ENCODE data around the gene TLX2. TPM values are rescaled to one million over a fixed set of nuclear protein-coding genes. Genes with fewer than 3 reads are reported as not detected.
A peak's percentile ranks its signal among the peaks of the same experiment; 100 is the strongest.

Gene TLX2
- total and polyA plus RNA-seq, 2 of the 13 experiments (the other 11 are each of a cell fraction or from before 2014, with no cell fraction given) = 0.05 to 0.20 TPM

DNA sequence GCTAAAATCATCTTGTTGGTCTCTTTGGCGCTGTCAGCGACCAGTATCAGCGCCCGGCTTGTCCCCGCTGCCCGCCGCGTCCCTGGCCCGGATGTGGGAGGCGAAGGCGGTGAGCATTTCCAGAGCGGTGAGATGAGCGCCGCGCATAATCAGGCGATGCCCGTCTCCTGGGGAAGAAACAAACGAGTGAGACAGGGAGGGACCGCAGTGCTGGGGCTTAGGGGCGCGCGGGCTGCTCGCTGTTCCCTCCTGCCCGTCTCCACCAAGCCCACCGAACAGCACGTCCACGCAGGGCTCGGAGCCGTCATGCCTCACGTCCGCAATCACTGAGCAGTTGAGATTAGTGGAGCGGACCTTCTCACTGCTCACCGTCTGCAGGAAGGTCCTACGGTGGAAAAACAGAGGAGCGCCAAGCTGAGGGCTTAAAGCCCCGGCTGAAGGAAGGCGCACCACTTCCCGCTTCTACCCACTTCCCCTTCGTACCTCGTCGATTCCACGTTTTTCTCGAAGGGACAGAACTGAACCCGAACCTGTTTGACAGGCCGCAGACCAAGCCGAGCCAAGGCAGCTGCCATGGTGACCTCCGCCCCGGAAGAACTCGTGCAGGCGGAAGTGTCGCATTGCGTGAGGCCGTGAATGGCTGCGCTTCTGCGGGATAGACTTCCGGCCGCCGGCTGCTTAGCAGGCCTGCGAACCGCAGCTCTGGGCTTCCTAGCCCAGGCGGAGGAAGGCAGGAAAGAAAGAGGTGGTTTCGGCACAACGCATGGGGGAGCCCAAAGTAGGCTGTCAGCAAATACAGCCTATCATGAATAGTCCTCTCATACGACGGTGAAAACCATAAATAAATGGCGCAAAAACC is 41.9 kb upstream of the TLX2 start, which contains the start of gene MRPL53 (continued):
- TF ChIP-seq HOXA9 (CRISPR knock-in tag; IDR thresholded peaks at IDR 0.05; ENCODE audit: borderline replicate concordance) (no peak; the same call in 1 of the 2 replicates), SP5 (CRISPR knock-in tag; IDR thresholded peaks at IDR 0.05; ENCODE audit: borderline replicate concordance, low read depth) (peak; percentile 46; the same call in 1 of the 2 replicates), ZNF816 (CRISPR knock-in tag; IDR thresholded peaks at IDR 0.05; ENCODE audit: borderline replicate concordance) (0 out of 2 replicates have a peak, but pooled peaks have one; percentile 80), GABPB1 (CRISPR knock-in tag; IDR thresholded peaks at IDR 0.05) (peak; percentile 100), KMT2B (CRISPR knock-in tag; IDR thresholded peaks at IDR 0.05) (peak; percentile 96), TOPORS (CRISPR knock-in tag; IDR thresholded peaks at IDR 0.05) (peak; percentile 99), ZSCAN25 (CRISPR knock-in tag; IDR thresholded peaks at IDR 0.05) (peak; percentile 87), ZSCAN12 (CRISPR knock-in tag; IDR thresholded peaks at IDR 0.05) (peak; percentile 67), ZNF232 (CRISPR knock-in tag; IDR thresholded peaks at IDR 0.05; ENCODE audit: borderline replicate concordance) (peak; percentile 94; the same call in 1 of the 2 replicates), FOXA3 (CRISPR knock-in tag; IDR thresholded peaks at IDR 0.05) (peak; percentile 70; the same call in 1 of the 2 replicates), HHEX (CRISPR knock-in tag; IDR thresholded peaks at IDR 0.05) (no peak), JUNB (CRISPR knock-in tag; IDR thresholded peaks at IDR 0.05; ENCODE audit: borderline replicate concordance) (no peak), NR2F6 (IDR thresholded peaks at IDR 0.05) (no peak; the same call in 1 of the 2 replicates), NR2F6 (CRISPR knock-in tag; IDR thresholded peaks at IDR 0.05) (peak; percentile 81), NFE2L1 (CRISPR knock-in tag; IDR thresholded peaks at IDR 0.05; ENCODE audit: borderline replicate concordance) (no peak; the same call in 1 of the 2 replicates), MATR3 (CRISPR knock-in tag; IDR thresholded peaks at IDR 0.05) (no peak), BCL6 (CRISPR knock-in tag; IDR thresholded peaks at IDR 0.05) (peak; percentile 64), CBX5 (CRISPR knock-in tag; IDR thresholded peaks at IDR 0.05; ENCODE audit: borderline replicate concordance) (peak; percentile 88), ZBTB8A (CRISPR knock-in tag; IDR thresholded peaks at IDR 0.05; ENCODE audit: borderline replicate concordance, low read depth) (no peak), HIVEP1 (CRISPR knock-in tag; IDR thresholded peaks at IDR 0.05) (peak; percentile 95), ZNF30 (CRISPR knock-in tag; IDR thresholded peaks at IDR 0.05) (peak; percentile 92; the same call in 1 of the 2 replicates), RFX1 (IDR thresholded peaks at IDR 0.05) (no peak), ZMYM3 (CRISPR knock-in tag; IDR thresholded peaks at IDR 0.05) (peak; percentile 24; the same call in 1 of the 2 replicates), ZNF260 (CRISPR knock-in tag; IDR thresholded peaks at IDR 0.05; ENCODE audit: borderline replicate concordance, low read depth) (no peak)
- TF ChIP-seq, protein P1, sequence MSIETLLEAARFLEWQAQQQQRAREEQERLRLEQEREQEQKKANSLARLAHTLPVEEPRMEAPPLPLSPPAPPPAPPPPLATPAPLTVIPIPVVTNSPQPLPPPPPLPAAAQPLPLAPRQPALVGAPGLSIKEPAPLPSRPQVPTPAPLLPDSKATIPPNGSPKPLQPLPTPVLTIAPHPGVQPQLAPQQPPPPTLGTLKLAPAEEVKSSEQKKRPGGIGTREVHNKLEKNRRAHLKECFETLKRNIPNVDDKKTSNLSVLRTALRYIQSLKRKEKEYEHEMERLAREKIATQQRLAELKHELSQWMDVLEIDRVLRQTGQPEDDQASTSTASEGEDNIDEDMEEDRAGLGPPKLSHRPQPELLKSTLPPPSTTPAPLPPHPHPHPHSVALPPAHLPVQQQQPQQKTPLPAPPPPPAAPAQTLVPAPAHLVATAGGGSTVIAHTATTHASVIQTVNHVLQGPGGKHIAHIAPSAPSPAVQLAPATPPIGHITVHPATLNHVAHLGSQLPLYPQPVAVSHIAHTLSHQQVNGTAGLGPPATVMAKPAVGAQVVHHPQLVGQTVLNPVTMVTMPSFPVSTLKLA (IDR thresholded peaks at IDR 0.05) = peak; percentile 44; the same call in 1 of the 2 replicates
- TF ChIP-seq, protein P2, sequence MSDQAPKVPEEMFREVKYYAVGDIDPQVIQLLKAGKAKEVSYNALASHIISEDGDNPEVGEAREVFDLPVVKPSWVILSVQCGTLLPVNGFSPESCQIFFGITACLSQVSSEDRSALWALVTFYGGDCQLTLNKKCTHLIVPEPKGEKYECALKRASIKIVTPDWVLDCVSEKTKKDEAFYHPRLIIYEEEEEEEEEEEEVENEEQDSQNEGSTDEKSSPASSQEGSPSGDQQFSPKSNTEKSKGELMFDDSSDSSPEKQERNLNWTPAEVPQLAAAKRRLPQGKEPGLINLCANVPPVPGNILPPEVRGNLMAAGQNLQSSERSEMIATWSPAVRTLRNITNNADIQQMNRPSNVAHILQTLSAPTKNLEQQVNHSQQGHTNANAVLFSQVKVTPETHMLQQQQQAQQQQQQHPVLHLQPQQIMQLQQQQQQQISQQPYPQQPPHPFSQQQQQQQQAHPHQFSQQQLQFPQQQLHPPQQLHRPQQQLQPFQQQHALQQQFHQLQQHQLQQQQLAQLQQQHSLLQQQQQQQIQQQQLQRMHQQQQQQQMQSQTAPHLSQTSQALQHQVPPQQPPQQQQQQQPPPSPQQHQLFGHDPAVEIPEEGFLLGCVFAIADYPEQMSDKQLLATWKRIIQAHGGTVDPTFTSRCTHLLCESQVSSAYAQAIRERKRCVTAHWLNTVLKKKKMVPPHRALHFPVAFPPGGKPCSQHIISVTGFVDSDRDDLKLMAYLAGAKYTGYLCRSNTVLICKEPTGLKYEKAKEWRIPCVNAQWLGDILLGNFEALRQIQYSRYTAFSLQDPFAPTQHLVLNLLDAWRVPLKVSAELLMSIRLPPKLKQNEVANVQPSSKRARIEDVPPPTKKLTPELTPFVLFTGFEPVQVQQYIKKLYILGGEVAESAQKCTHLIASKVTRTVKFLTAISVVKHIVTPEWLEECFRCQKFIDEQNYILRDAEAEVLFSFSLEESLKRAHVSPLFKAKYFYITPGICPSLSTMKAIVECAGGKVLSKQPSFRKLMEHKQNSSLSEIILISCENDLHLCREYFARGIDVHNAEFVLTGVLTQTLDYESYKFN (CRISPR knock-in tag; conservative IDR thresholded peaks at IDR 0.05) = peak; percentile 69; the same call in 1 of the 2 replicates
- TF ChIP-seq, protein P3, sequence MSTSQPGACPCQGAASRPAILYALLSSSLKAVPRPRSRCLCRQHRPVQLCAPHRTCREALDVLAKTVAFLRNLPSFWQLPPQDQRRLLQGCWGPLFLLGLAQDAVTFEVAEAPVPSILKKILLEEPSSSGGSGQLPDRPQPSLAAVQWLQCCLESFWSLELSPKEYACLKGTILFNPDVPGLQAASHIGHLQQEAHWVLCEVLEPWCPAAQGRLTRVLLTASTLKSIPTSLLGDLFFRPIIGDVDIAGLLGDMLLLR (CRISPR knock-in tag; IDR thresholded peaks at IDR 0.05) = peak; percentile 94

All from HepG2 (cell line).